ENCODE data around the gene CCNL2. TPM values are rescaled to one million over a fixed set of nuclear protein-coding genes. Genes with fewer than 3 reads are reported as not detected.

CCNL2 gene
- total RNA-seq, 1 donor from 2014 or later = 225 TPM

DNA sequence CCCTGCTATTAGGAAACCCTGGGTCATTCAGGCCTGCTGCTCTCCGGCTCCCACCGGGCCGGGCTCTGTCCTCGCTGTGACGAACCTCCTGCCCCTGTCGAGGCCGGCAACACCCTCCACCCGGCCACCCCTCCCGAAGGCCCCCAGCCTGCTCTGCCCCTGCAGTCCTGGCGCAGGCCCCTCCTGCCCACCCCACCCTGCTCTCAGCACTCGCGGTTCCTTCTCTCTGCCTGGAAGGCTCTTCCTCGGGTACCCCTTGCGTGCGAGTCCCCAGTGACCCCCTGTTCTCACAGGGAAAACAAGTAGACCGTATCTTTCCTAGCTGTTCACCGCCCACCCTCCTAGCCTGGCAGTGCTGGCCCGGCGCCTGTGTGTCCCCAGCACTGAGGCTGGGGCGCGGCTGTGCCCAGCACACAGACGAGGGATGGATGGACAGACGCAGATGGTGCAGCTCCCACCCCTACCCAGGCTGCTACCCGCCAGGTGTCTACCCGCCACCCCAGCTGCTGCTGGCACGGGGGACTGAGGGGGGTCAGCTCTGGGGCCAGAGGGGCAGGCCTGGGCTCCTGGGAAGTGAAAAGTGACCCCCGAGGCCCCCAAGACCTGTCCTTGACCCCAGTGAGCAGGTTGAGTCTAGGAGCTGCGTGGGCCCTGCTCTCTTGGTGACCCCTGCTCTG, 33.3 kb upstream of the CCNL2 start:
- H3K27ac Mint-ChIP-seq = no peak overlapping the region
- POLR2A ChIA-PET = interaction anchor here (0.6 to 2.6 kb wide), 2 partner anchors 33 to 435 kb away, joined by 8 to 11 read pairs; partner anchors contain the start of gene CCNL2
- no peaks in the 10 kb centered on the region for H3K9me3 Mint-ChIP-seq
- CTCF ChIA-PET = no interaction called here
- H3K27me3 Mint-ChIP-seq = peaks cover 17% of the 10 kb centered on the region
- DNase-seq (no peak), ATAC-seq (ENCODE audit: low read depth) (no peak)
- peaks cover 17% of the 10 kb centered on the region for H3K4me1 Mint-ChIP-seq
- H3K4me3 Mint-ChIP-seq = no peak overlapping the region
- no peaks in the 10 kb centered on the region for H3K36me3 Mint-ChIP-seq (ENCODE audit: low read depth)
- TF ChIP-seq, protein P1, sequence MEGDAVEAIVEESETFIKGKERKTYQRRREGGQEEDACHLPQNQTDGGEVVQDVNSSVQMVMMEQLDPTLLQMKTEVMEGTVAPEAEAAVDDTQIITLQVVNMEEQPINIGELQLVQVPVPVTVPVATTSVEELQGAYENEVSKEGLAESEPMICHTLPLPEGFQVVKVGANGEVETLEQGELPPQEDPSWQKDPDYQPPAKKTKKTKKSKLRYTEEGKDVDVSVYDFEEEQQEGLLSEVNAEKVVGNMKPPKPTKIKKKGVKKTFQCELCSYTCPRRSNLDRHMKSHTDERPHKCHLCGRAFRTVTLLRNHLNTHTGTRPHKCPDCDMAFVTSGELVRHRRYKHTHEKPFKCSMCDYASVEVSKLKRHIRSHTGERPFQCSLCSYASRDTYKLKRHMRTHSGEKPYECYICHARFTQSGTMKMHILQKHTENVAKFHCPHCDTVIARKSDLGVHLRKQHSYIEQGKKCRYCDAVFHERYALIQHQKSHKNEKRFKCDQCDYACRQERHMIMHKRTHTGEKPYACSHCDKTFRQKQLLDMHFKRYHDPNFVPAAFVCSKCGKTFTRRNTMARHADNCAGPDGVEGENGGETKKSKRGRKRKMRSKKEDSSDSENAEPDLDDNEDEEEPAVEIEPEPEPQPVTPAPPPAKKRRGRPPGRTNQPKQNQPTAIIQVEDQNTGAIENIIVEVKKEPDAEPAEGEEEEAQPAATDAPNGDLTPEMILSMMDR (IDR thresholded peaks at IDR 0.05) = no peak
- intact Hi-C loops (cut with micrococcal nuclease) = no loop called here

DNA sequence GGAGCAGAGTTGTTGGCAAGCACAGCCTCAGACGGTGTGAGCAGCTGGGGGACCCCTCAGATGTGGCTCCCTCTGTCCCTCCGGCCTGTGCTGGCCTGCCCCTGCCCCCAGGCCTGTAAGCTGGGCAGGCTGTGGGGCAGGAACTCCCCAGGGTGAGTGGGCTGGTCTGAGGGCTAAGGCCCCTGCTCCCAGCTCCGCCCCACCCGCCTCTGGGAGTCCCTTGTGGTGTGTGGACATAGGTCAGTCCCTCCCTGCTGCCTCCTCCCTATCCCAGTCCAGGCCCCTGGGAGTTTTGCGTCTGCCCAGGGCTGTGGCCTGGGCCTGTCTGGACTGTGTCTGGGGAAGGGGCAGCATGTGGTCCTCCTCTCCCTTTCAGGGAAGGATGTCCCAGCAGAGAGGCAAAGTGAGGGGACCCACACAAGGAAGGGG, 32.7 kb upstream of the CCNL2 start:
- intact Hi-C loops (cut with micrococcal nuclease) = no loop called here
- DNase-seq (no peak), ATAC-seq (ENCODE audit: low read depth) (no peak)
- Mint-ChIP-seq H3K4me3 (no peak overlapping the region), H3K27ac (no peak overlapping the region), H3K27me3 (peaks cover 17% of the 10 kb centered on the region), H3K36me3 (ENCODE audit: low read depth) (no peaks in the 10 kb centered on the region), H3K4me1 (peaks cover 17% of the 10 kb centered on the region), H3K9me3 (no peaks in the 10 kb centered on the region)
- POLR2A ChIA-PET = no interaction called here
- TF ChIP-seq, protein P1 (IDR thresholded peaks at IDR 0.05) = no peak
- CTCF ChIA-PET = no interaction called here

DNA sequence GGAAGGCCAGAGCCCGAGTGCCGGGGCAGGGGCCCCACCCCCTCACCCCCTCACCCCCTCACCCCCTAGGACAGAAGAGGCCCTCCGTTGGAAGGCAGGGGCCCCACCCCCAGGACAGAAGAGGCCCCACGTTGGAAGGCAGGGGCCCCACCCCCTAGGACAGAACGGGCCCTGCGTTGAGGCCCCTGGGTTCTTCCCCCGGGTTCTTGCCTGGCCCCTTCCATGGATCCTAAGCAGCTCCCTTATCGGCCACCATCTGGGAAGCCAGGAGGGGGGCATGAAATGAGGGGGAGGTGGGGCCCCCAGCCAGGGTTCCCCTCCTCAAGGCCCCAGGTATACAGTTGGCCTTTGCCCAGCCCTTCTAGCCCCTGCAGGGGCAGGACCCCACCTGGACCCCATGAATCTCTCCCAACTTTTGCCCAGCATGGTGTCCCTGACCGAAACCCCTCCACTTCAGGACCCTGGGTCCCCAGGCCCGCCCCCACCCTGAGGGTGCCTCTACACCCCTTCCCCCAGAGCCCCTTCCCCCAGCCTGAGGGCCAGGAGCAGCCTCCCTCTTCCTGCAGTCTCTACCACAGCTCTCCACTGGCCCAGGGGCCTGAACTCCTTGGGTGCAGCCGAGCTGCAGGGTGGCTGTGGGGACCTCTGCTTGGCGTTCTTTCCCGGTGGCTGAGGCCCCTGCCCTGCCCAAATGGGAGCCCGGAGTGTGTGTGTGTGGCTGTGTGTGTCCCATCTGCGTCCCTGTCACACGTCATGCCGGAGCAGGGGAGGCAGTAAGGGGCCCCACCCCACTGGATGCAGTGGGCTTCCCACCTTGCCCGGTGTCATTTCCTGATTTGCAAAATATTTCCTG, 32.1 kb upstream of the CCNL2 start:
- no peaks in the 10 kb centered on the region for H3K9me3 Mint-ChIP-seq
- H3K4me1 Mint-ChIP-seq = peaks cover 14% of the 10 kb centered on the region
- H3K27ac Mint-ChIP-seq = no peak overlapping the region
- peaks cover 17% of the 10 kb centered on the region for H3K27me3 Mint-ChIP-seq
- no peak overlapping the region for H3K4me3 Mint-ChIP-seq
- POLR2A ChIA-PET = no interaction called here
- intact Hi-C loops (cut with micrococcal nuclease) = no loop called here
- CTCF ChIA-PET = interaction anchor here (0.9 kb wide), 1 partner anchor 9 kb away, joined by 3 read pairs; no protein-coding TSS in a partner anchor
- no peaks in the 10 kb centered on the region for H3K36me3 Mint-ChIP-seq (ENCODE audit: low read depth)
- TF ChIP-seq, protein P1 (IDR thresholded peaks at IDR 0.05) = no peak
- ATAC-seq (ENCODE audit: low read depth) (no peak), DNase-seq (no peak)

DNA sequence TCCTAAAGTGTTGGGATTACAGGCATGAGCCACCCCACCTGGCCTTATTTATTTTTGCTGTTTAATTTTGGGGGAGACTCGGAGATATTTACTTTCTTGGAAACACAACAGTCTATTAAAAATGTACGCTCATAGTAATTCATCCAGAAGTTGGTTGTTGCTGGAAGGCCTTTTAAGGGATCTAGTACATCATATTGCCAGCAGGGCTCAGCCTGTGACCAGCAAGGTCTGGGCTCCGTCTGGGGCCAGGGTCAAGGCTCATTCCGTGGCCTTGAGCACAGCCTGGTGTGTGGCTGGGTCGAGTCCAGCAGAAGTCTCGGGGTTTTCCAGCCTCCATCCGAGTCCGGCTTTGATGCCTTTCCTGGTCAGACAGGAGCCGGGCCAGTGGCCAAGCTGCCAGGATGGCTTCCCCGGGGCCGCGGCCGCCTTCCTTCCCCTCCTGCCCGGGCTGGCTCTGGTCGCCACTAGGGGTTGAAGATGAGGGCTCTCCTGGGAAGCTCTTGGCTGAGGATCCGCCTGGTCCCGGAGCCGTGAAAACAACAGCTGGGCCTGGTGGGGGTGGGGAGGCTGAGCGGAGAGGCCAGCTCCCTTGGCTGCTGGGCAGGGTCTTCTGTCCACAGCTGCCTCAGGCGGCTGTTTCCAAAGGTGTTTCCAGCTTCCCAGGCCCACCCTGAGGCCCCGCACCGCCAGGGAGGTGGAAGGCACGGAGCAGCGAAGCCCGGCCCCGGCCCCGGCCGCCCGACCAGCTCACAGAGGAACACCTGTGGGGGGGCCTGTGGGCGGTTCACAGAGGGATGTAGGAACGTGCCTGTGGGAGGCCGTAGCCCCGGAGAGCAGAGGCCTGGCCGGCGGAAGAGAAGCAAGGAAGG, 31.2 kb upstream of the CCNL2 start:
- Mint-ChIP-seq H3K4me1 (peaks cover 10% of the 10 kb centered on the region), H3K4me3 (no peak overlapping the region), H3K27me3 (peaks cover 17% of the 10 kb centered on the region), H3K9me3 (no peaks in the 10 kb centered on the region), H3K36me3 (ENCODE audit: low read depth) (no peaks in the 10 kb centered on the region), H3K27ac (no peak overlapping the region)
- ChIA-PET POLR2A (interaction anchor here (0.5 to 1.1 kb wide), 2 partner anchors 26 to 200 kb away, joined by 3 to 7 read pairs; no protein-coding TSS in a partner anchor), CTCF (interaction anchor here (0.9 kb wide), 1 partner anchor 10 kb away, joined by 3 read pairs; no protein-coding TSS in a partner anchor)
- DNase-seq (no peak), ATAC-seq (ENCODE audit: low read depth) (no peak)
- TF ChIP-seq, protein P1 (IDR thresholded peaks at IDR 0.05) = no peak
- intact Hi-C loops (cut with micrococcal nuclease) = no loop called here
